ENCODE data around the gene ELAVL1. TPM values are rescaled to one million over a fixed set of nuclear protein-coding genes. Genes with fewer than 3 reads are reported as not detected.

Gene ELAVL1
- total RNA-seq, 2 experiments from 2014 or later, result 65.4 to 168 TPM

GRCh38 chr19:7928741-7929701 is 76.4 kb downstream of the ELAVL1 start:
- BruUV-seq (replicated peaks), result no TSS peak
- Histone ChIP-seq H2AFZ (ENCODE audit: low read length) (no peak overlapping the region), H3K4me1 (ENCODE audit: insufficient read depth, low read length, poor library complexity, severe bottlenecking) (peaks cover 5% of the 10 kb centered on the region), H3K9me2 (ENCODE audit: insufficient read depth, low read length) (no peaks in the 10 kb centered on the region), H3K79me2 (ENCODE audit: insufficient read depth, low read depth, low read length) (no peaks in the 10 kb centered on the region), H3K27ac (ENCODE audit: low read depth, low read length, poor library complexity, severe bottlenecking) (no peak overlapping the region), H3K4me3 (ENCODE audit: low read depth, low read length, poor library complexity, severe bottlenecking) (no peak overlapping the region), H3K9me3 (ENCODE audit: low read length) (no peaks in the 10 kb centered on the region), H3K4me2 (ENCODE audit: low read length) (no peak overlapping the region), H3K36me3 (ENCODE audit: insufficient read depth, low read length) (peaks cover 49% of the 10 kb centered on the region), H4K20me1 (ENCODE audit: insufficient read depth, low read length) (no peaks in the 10 kb centered on the region)
- peak; percentile 74 for TF ChIP-seq CTCF (conservative IDR thresholded peaks at IDR 0.05; ENCODE audit: low read length)
- no peak for TF ChIP-seq EZH2phosphoT487 (IDR thresholded peaks at IDR 0.05; ENCODE audit: borderline replicate concordance, low read depth, low read length)
- POLR2A ChIA-PET, result interaction anchor here (0.7 kb wide), 1 partner anchor 672 kb away, joined by 5 read pairs; no protein-coding TSS in a partner anchor
- DNase-seq (ENCODE audit: low spot score), result peak; percentile 51
- intact Hi-C loops (cut with micrococcal nuclease; ENCODE audit: unreplicated experiment), result no loop called here
- CTCF ChIA-PET (ENCODE audit: unreplicated experiment), result interaction anchor here (1.0 kb wide), 1 partner anchor 8 kb away, joined by 3 read pairs; the partner anchor contains the start of gene SNAPC2

DNA sequence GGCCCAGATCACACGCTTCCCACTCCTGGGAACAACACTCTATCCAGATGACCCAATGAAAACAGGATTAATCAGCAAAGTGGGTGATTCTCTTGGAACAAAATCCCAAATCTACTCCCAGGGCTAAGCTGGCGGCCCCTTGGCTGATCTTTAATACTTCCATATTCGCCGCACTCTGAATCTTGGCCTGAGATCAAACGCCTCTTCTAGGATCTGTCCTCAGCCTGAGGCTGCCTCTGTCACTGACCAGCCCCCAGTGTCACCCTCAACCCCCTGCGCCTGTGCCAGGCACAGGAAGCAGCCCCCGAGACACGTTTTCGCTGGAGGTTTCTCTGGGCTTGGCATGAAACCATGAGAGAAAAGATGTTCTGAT is 77.1 kb downstream of the ELAVL1 start:
- Histone ChIP-seq H3K9me3 (ENCODE audit: low read length) (no peaks in the 10 kb centered on the region), H3K27ac (ENCODE audit: low read depth, low read length, poor library complexity, severe bottlenecking) (no peak overlapping the region), H3K36me3 (ENCODE audit: insufficient read depth, low read length) (peaks cover 42% of the 10 kb centered on the region), H3K9me2 (ENCODE audit: insufficient read depth, low read length) (no peaks in the 10 kb centered on the region), H3K4me1 (ENCODE audit: insufficient read depth, low read length, poor library complexity, severe bottlenecking) (peaks cover 5% of the 10 kb centered on the region), H4K20me1 (ENCODE audit: insufficient read depth, low read length) (no peaks in the 10 kb centered on the region), H2AFZ (ENCODE audit: low read length) (no peak overlapping the region), H3K79me2 (ENCODE audit: insufficient read depth, low read depth, low read length) (no peaks in the 10 kb centered on the region), H3K4me2 (ENCODE audit: low read length) (no peak overlapping the region), H3K4me3 (ENCODE audit: low read depth, low read length, poor library complexity, severe bottlenecking) (no peak overlapping the region)
- BruUV-seq (replicated peaks), result no TSS peak
- TF ChIP-seq EZH2phosphoT487 (IDR thresholded peaks at IDR 0.05; ENCODE audit: borderline replicate concordance, low read depth, low read length) (no peak), CTCF (conservative IDR thresholded peaks at IDR 0.05; ENCODE audit: low read length) (no peak)
- CTCF ChIA-PET (ENCODE audit: unreplicated experiment), result no interaction called here
- DNase-seq (ENCODE audit: low spot score), result no peak
- intact Hi-C loops (cut with micrococcal nuclease; ENCODE audit: unreplicated experiment), result no loop called here
- POLR2A ChIA-PET, result interaction anchor here (0.7 kb wide), 1 partner anchor 671 kb away, joined by 5 read pairs; no protein-coding TSS in a partner anchor
